Chondrocyte (in vitro differentiated cells): ENCODE results near the gene MSANTD1. TPM values are rescaled to one million over a fixed set of nuclear protein-coding genes. Genes with fewer than 3 reads are reported as not detected.
"Not testable (repeated sequence)": the region's sequence is repeated elsewhere in the genome, so short reads cannot be mapped to it uniquely, and the experiment has no call there.

Source experiments
- DNase-seq: peaks from one replicate; pipeline ENCODE4 v3.0.0; 2021; ENCODE audit warnings: mixed read lengths, low spot score
- H3K27ac Mint-ChIP-seq: one replicate; pipeline ENCODE4 v1.8.0; 2021; ENCODE audit warnings: mild to moderate bottlenecking, moderate library complexity, mixed read lengths; ENCODE audit not compliant: unreplicated experiment
- H3K27me3 Mint-ChIP-seq: 2 replicates; pipeline ENCODE4 v1.8.0; 2021; ENCODE audit warnings: low read depth, mixed read lengths
- H3K36me3 Mint-ChIP-seq: 2 replicates; pipeline ENCODE4 v1.8.0; 2021; ENCODE audit warnings: low read depth, mixed read lengths
- H3K4me1 Mint-ChIP-seq: 2 replicates; pipeline ENCODE4 v1.8.0; 2021; ENCODE audit warnings: low read depth, mild to moderate bottlenecking, mixed read lengths
- H3K4me3 Mint-ChIP-seq: one replicate; pipeline ENCODE4 v1.8.0; 2021; ENCODE audit warnings: mild to moderate bottlenecking, moderate library complexity, mixed read lengths; ENCODE audit not compliant: unreplicated experiment
- H3K9me3 Mint-ChIP-seq: 2 replicates; pipeline ENCODE4 v1.8.0; 2021; ENCODE audit warnings: low read depth, mixed read lengths
- CTCF ChIP-seq: fragments of 200-600 bp; sonication (generic); IDR thresholded peaks from 2 replicates; pipeline ENCODE4 v1.5.0; 2021; ENCODE audit warnings: antibody characterized with exemption, mild to moderate bottlenecking, moderate library complexity
- total RNA-seq: library from RNA; stranded (reverse); gene quantifications from 3 replicates; pipeline ENCODE4 v1.2.1, GENCODE V29; 2021

Gene MSANTD1
- total RNA-seq, 1 donor from 2014 or later = 0.55 TPM

GRCh38 chr4:3299122-3299975 is 50.4 kb downstream of the MSANTD1 start:
- TF ChIP-seq CTCF = no peak
- H3K36me3 Mint-ChIP-seq = peaks cover 8% of the 10 kb centered on the region
- no peaks in the 10 kb centered on the region for H3K27me3 Mint-ChIP-seq
- H3K27ac Mint-ChIP-seq = no peak overlapping the region
- H3K4me3 Mint-ChIP-seq = no peak overlapping the region
- peaks cover 15% of the 10 kb centered on the region for H3K9me3 Mint-ChIP-seq
- DNase-seq = no peak
- H3K4me1 Mint-ChIP-seq = peaks cover 19% of the 10 kb centered on the region

GRCh38 chr4:3299976-3300671 is 51.2 kb downstream of the MSANTD1 start:
- H3K9me3 Mint-ChIP-seq = peaks cover 15% of the 10 kb centered on the region
- peaks cover 7% of the 10 kb centered on the region for H3K36me3 Mint-ChIP-seq
- H3K4me3 Mint-ChIP-seq = no peak overlapping the region
- TF ChIP-seq CTCF = no peak
- no peak overlapping the region for H3K27ac Mint-ChIP-seq
- DNase-seq = no peak
- H3K4me1 Mint-ChIP-seq = peaks cover 17% of the 10 kb centered on the region
- no peaks in the 10 kb centered on the region for H3K27me3 Mint-ChIP-seq

GRCh38 chr4:3300882-3301281 is 51.9 kb downstream of the MSANTD1 start:
- not testable (repeated sequence) for H3K27ac Mint-ChIP-seq, DNase-seq, H3K27me3 Mint-ChIP-seq, H3K4me3 Mint-ChIP-seq, H3K36me3 Mint-ChIP-seq
- peaks cover 25% of the 10 kb centered on the region for H3K4me1 Mint-ChIP-seq
- H3K9me3 Mint-ChIP-seq = peaks cover 15% of the 10 kb centered on the region

DNA sequence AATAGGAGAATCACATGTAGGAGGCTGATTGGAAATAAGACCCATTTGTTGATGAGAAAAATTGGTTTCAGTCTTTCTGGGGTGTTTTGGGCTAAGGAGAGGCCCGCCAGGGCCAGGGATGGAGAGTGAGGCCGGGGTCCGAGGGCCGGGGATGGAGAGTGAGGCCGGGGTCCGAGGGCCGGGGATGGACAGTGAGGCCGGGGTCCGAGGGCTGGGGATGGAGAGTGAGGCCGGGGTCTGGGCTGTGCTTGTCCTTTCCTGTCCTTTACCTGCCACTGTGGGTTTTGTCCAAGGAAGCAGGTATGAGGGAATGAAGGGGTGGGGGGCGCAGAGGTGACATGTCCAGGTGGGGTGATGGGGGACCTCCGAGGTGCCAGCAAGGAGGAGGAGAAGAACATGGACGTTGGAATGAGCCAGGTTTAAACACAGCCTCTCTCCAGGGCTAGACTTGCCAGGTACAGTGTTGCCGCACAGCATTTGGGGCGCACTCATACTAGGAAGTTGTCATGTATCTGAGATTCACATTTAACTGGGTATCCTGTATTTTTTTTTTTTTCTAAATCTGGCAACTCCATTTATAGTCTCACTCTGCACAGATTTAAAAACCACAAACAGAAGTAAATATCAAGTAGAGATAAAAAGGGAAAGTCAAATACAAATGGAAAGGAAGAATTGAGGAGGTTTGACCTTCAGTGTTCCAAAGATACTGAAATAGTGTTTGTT is 52.7 kb downstream of the MSANTD1 start:
- Mint-ChIP-seq H3K36me3 (peaks cover 5% of the 10 kb centered on the region), H3K4me3 (no peak overlapping the region), H3K4me1 (peaks cover 25% of the 10 kb centered on the region), H3K27ac (no peak overlapping the region), H3K9me3 (peaks cover 15% of the 10 kb centered on the region), H3K27me3 (no peaks in the 10 kb centered on the region)
- no peak for DNase-seq
- TF ChIP-seq CTCF = no peak

DNA sequence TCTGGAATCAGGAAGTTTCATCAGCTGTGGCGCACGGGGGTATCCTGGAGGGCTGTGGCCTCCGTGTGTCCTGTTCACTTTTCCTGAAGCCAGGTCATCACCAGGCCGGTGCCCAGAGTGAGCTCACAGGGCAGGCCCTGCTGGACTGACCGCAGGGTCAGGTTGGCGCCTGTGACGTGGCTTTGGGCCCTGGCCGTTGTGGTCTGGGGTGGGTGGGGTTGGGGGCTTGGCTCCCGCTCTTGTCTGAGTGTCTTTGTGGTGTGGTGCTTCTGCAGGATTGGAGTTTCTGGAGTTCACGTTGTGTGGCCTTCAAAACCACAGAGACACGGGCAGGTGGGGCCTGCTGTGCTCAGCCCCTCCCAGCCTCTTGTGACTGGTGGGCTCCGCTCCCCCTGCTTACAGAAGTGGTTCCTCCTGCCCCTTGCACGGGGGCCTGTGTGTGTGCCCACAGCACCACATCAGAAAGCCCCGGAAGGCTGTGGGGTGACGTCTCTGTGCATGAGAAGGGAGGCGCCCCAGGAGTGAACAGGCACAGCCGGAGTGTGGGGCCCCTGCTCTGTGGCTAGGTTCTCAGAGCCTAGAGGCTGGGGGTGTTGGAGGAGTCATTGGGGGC is 53.3 kb downstream of the MSANTD1 start:
- no peak for TF ChIP-seq CTCF
- peaks cover 25% of the 10 kb centered on the region for H3K4me1 Mint-ChIP-seq
- DNase-seq = no peak
- no peak overlapping the region for H3K4me3 Mint-ChIP-seq
- H3K9me3 Mint-ChIP-seq = peaks cover 12% of the 10 kb centered on the region
- H3K27ac Mint-ChIP-seq = no peak overlapping the region
- H3K27me3 Mint-ChIP-seq = no peaks in the 10 kb centered on the region
- peaks cover 5% of the 10 kb centered on the region for H3K36me3 Mint-ChIP-seq
